GM19238 (cell line): ENCODE measurements around the gene FAXC.
"Not testable (repeated sequence)": the region's sequence is repeated elsewhere in the genome, so short reads cannot be mapped to it uniquely, and the experiment has no call there.

Source experiments
- DNase-seq: peaks from one replicate; pipeline ENCODE4 v3.0.0; 2011; ENCODE audit warnings: low spot score; ENCODE audit not compliant: insufficient read length

FAXC gene

DNA sequence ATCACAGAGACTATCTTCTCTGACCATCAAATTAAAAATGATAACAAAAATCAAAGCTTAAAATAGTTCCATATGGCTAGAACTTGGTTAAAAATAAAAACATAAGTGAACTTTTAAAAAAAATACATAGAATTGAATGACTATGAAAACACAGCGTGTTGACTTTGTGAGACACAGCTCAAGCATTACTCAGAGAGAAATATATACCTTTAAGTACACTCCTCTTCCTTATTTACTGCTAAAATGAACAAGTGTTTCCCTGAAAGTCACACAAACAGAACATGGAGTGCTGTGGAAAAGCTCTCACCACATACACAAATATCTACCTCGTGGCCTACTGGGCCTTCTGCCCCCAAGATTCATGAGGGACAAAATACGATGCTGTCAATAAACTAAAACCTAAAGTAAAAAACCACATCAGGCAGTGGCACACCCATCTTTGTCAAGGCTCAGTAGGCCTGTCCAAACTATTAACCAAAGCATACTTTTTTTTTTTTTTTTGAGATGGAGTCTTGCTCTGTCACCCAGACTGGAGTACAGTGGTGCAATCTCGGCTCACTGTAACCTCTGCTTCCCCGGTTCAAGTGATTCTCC is 7.5 kb downstream of the FAXC start:
- no peak for DNase-seq

GRCh38 chr6:99338188-99338587 is 11.3 kb downstream of the FAXC start:
- DNase-seq: no peak

DNA sequence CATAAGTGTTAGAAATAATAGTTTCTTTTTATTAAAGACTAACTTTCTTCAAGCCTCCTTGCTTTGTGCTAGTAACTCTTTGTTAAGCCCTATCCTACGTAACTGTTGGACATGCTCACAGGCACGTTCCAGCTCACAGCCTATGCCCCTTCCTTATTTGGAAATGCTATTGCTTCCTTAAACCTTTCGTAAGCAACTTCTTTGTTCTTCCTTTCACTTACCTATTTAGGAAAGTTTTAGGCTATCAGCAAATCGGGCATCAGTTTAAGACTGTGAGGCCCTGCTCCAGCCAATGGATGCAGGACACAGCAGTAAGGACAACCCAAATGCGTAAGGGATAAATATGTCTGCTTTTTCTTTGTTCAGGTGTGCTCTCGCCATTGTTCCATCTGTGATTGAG is 14.2 kb downstream of the FAXC start:
- DNase-seq: not testable (repeated sequence)

- DNase-seq: peak; percentile 10
Measured at GRCh38 chr6:99334526-99335127, 14.8 kb downstream of the FAXC start.

- DNase-seq: peak; percentile 63
Measured at GRCh38 chr6:99333068-99333467, 16.4 kb downstream of the FAXC start.

DNA sequence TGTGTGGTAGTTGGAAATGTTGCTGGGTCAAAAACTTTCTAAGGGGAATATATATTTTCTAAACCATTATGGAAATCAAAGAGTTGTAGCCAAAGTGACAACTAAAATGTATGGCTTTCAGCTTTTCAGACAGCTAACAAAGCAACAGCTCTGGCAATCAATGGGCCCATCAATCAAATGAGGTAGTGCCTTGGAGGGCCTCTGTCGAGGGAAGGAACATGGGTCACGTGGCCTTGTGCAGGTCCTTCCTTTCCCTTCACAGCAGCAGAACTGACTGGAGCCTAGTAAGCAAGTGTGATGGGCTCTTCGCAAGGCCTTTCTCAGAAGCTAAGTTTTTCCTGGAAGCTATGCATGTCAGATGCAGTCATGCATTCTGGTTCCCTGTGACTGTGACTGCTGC is 17.9 kb downstream of the FAXC start:
- no peak for DNase-seq

DNA sequence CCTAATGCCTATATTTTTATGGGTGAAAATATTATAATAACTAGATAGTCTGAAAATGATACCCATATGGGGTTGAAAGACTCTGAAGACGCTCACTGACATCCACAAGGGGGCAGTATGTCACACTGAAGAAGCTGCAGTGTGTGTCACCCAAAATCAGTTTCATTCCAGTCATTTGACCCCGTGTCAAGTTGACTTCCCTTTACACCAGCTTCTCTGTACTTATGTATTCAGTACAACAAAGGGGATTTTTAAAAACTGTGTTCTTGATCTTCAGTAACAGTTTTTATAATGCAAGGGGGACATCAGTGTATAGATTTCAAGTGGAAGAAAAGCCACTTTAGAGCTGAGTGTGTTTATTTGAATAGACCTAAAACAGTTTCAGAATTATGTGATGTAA is 19.3 kb downstream of the FAXC start:
- DNase-seq: peak; percentile 54

GRCh38 chr6:99324996-99325395 is 24.5 kb downstream of the FAXC start:
- no peak for DNase-seq

- no peak for DNase-seq
Measured at GRCh38 chr6:99318566-99318965, 30.9 kb downstream of the FAXC start.

DNA sequence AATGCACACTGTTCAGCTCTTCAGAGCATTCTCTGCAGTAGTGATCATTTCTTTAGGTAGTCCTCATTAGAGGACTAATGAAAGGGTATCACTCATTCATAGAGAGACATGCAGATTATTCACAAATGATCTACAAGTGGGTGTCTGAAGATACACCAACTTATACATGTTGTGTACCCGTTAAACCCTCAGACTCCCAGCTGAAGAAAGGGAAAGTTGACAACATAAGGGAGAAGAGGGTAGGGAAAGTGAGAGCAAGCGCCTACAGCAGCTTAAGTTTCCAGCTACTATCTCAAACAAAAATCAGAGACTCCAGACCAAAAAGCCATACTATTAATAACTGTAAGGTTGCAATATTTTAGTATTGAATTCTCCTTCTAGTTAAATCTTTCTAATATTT is 37.1 kb downstream of the FAXC start:
- DNase-seq: no peak

DNA sequence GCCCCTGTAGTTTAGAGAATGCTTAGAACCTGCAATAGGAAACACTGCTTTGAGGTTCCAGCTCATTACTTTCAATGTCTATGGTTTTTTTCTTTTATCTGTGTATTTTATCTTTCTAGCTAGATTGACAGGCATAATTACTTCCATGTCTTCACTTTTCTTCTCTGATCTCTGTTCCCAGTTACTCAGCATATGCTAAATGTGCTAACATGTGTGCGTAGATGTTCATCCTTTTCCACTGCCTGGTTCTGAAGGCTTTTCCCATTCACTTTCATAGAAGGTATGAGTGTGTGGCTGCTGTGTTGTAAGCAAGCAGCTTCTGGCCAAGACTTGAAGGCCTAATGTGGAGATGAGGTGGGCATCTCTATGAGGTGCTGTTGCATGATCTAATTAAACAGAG is 38.9 kb downstream of the FAXC start:
- DNase-seq: no peak

DNA sequence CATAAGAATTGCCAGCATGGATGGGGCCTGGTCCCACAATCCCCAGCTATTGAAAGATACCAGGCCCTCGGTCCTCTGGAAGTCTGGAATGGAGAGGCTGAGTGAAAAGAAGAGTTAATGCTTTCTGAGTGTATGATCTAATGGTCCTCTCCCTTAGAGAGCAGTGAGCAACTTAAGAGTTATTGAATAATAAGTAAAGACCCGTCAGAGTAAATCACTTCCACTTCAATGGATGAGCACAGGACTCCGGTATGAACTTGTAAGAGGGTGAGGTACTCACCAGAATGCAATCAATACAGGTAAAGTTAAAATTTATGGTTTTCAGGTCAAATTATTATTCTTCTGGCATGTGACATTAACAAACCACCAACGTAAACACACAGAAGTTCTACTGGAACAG is 39.9 kb downstream of the FAXC start:
- no peak for DNase-seq

DNA sequence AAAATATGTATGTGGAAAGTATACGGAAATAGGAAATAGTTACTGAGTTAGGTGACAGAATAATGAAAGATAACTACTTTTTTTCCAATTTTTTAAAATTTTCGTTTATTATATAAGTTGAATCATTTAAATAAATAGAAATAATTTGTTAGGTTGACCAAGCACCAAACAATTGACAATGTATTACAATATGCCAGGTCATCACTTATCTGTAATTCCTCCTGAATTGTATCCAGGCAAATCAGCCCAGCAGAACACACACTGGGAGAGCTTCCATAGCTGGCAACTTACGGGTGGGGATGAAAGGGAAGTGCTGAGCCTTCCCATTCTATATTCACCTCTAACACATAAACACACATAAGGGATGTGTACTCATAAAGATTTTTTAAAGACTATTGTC is 40.7 kb downstream of the FAXC start:
- DNase-seq: no peak

GRCh38 chr6:99307295-99307907 is 42.1 kb downstream of the FAXC start:
- no peak for DNase-seq

DNA sequence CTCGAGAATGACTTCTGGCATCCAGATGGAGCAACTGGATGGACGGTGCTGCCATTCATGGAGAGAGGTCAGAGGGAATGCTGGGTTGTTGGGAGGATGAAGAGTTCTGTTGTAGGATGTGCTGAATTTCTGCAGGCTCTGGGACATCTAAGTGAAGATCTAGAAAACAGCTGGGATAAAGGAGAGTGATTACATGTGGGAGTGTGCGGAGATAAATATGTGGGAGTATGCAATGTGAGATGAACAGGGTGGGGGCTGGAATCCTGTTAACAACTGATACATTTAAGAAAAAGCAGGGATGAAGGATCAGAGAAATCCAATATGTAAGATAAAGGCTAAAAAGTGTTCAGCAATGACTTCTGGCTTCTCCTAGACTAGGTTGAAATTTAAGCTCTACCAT is 43.1 kb downstream of the FAXC start:
- no peak for DNase-seq

- DNase-seq: no peak
Measured at GRCh38 chr6:99305021-99305554, 44.4 kb downstream of the FAXC start.

GRCh38 chr6:99297415-99297814 is 52.1 kb downstream of the FAXC start:
- no peak for DNase-seq

- no peak for DNase-seq
Measured at GRCh38 chr6:99297006-99297405, 52.5 kb downstream of the FAXC start.

- DNase-seq: no peak
Measured at GRCh38 chr6:99296261-99296660, 53.2 kb downstream of the FAXC start.

DNA sequence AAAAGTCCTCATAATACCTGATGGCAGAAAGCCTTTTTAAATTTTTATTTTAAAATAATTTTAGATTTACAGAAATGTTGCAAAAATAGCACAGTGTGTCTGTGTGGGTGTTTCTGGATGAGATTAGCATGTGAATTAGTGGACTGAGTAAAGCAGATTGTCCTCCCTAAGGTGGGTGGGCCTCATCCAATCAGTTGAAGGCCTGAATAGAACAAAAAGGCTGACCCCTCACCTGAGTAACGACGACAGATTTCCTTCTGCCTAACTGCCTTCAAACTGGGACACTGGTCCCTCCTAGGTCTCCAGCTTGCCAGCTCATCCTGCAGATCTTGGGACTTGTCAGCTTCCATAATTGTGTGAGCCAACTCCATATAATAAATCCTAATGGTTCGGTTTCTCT is 54.2 kb downstream of the FAXC start:
- DNase-seq: no peak

GRCh38 chr6:99294786-99295185 is 54.7 kb downstream of the FAXC start:
- DNase-seq: no peak

- DNase-seq: no peak
Measured at GRCh38 chr6:99289701-99290100, 59.8 kb downstream of the FAXC start.

GRCh38 chr6:99288668-99289067 is 60.8 kb downstream of the FAXC start:
- no peak for DNase-seq
